Activated T-cell treated with anti-CD3 and anti-CD28 coated beads, Interleukin-2, amount 50 U/mL, for 72 hours (primary cell): Measurements from ENCODE around the gene ETS1. TPM values are rescaled to one million over a fixed set of nuclear protein-coding genes. Genes with fewer than 3 reads are reported as not detected.

Source experiments
- ATAC-seq, 2 donors: fragments of 150-1000 bp; cut with Tn5 transposase; replicated peaks in 1 of 2; 2 replicates each; pipeline ENCODE4 v1.10.0; 2021; ENCODE audit warnings: moderate library complexity in 2 of 2, mild to moderate bottlenecking in 1 of 2
- DNase-seq, 2 donors: peaks; one replicate each; pipeline ENCODE4 v3.0.0; 2021 to 2022; ENCODE audit warnings: mixed read lengths in 1 of 2
- H3K27ac Mint-ChIP-seq: one replicate; pipeline ENCODE4 v1.8.0; 2022; ENCODE audit warnings: mild to moderate bottlenecking, moderate library complexity, mixed read lengths
- H3K27me3 Mint-ChIP-seq: one replicate; pipeline ENCODE4 v1.8.0; 2022; ENCODE audit warnings: low read depth, mixed read lengths
- H3K36me3 Mint-ChIP-seq, 2 donors: one replicate each; pipeline ENCODE4 v1.8.0; 2022; ENCODE audit warnings: mixed read lengths in 2 of 2, mild to moderate bottlenecking in 1 of 2; ENCODE audit not compliant: insufficient read depth in 2 of 2
- H3K4me1 Mint-ChIP-seq: one replicate; pipeline ENCODE4 v1.8.0; 2022; ENCODE audit warnings: low read depth, mixed read lengths
- H3K4me3 Mint-ChIP-seq, 2 donors: one replicate each; pipeline ENCODE4 v1.8.0; 2022; ENCODE audit warnings: mild to moderate bottlenecking in 2 of 2, mixed read lengths in 2 of 2, moderate library complexity in 2 of 2
- H3K9me3 Mint-ChIP-seq, 2 donors: one replicate each; pipeline ENCODE4 v1.8.0; 2022; ENCODE audit warnings: mixed read lengths in 2 of 2
- total RNA-seq, 2 donors: library from RNA; stranded (reverse); gene quantifications; one replicate each; pipeline ENCODE4 v1.2.3, GENCODE V29; 2022

The ETS1 gene
- total RNA-seq, 2 donors from 2014 or later, result 713 to 736 TPM

- H3K4me3 Mint-ChIP-seq, result peak overlapping the region; percentile 80 to 95
- ATAC-seq (no peak), DNase-seq (no peak)
- no peaks in the 10 kb centered on the region for H3K9me3 Mint-ChIP-seq
- H3K4me1 Mint-ChIP-seq, result peaks cover 99% of the 10 kb centered on the region
- H3K27ac Mint-ChIP-seq, result peak overlapping the region; percentile 100
- no peaks in the 10 kb centered on the region for H3K27me3 Mint-ChIP-seq
- peaks cover 55 to 80% of the 10 kb centered on the region in 2 donors for H3K36me3 Mint-ChIP-seq
Observed at GRCh38 chr11:128474036-128474874, 113.1 kb downstream of the ETS1 start.

- Mint-ChIP-seq H3K27me3 (no peaks in the 10 kb centered on the region), H3K4me1 (peaks cover 99% of the 10 kb centered on the region), H3K4me3 (peak overlapping the region; percentile 80 to 95), H3K27ac (peak overlapping the region; percentile 100), H3K36me3 (peaks cover 54 to 80% of the 10 kb centered on the region in 2 donors), H3K9me3 (no peaks in the 10 kb centered on the region)
- DNase-seq (no peak), ATAC-seq (no peak)
Observed at GRCh38 chr11:128473636-128474035, 113.7 kb downstream of the ETS1 start.

- ATAC-seq (peak; percentile 68 to 73), DNase-seq (peak; percentile 70 to 86)
- peaks cover 54 to 81% of the 10 kb centered on the region in 2 donors for H3K36me3 Mint-ChIP-seq
- H3K27me3 Mint-ChIP-seq, result no peaks in the 10 kb centered on the region
- peak overlapping the region; percentile 100 for H3K27ac Mint-ChIP-seq
- peaks cover 99% of the 10 kb centered on the region for H3K4me1 Mint-ChIP-seq
- no peaks in the 10 kb centered on the region for H3K9me3 Mint-ChIP-seq
- H3K4me3 Mint-ChIP-seq, result peak overlapping the region; percentile 80 to 95
Observed at GRCh38 chr11:128472128-128473089, 114.9 kb downstream of the ETS1 start.

- Mint-ChIP-seq H3K27ac (peak overlapping the region; percentile 100), H3K4me1 (peaks cover 99% of the 10 kb centered on the region), H3K36me3 (peaks cover 51 to 75% of the 10 kb centered on the region in 2 donors), H3K27me3 (no peaks in the 10 kb centered on the region), H3K4me3 (peak overlapping the region; percentile 80 to 95), H3K9me3 (no peaks in the 10 kb centered on the region)
- ATAC-seq (peak; percentile 33 to 45), DNase-seq (peak in 1 of 2 donors; percentile 71)
Observed at GRCh38 chr11:128471138-128471661, 116.2 kb downstream of the ETS1 start.

GRCh38 chr11:128470081-128470480, 117.3 kb downstream of the ETS1 start:
- peaks cover 99% of the 10 kb centered on the region for H3K4me1 Mint-ChIP-seq
- ATAC-seq (peak; percentile 16 to 34), DNase-seq (peak; percentile 67)
- no peaks in the 10 kb centered on the region for H3K27me3 Mint-ChIP-seq
- peaks cover 51 to 77% of the 10 kb centered on the region in 2 donors for H3K36me3 Mint-ChIP-seq
- H3K4me3 Mint-ChIP-seq, result peak overlapping the region; percentile 80 to 95
- peak overlapping the region; percentile 100 for H3K27ac Mint-ChIP-seq
- H3K9me3 Mint-ChIP-seq, result no peaks in the 10 kb centered on the region

- Mint-ChIP-seq H3K27ac (peak overlapping the region; percentile 100), H3K27me3 (no peaks in the 10 kb centered on the region), H3K4me3 (peak overlapping the region; percentile 80 to 95), H3K4me1 (peaks cover 99% of the 10 kb centered on the region), H3K36me3 (peaks cover 48 to 79% of the 10 kb centered on the region in 2 donors), H3K9me3 (no peaks in the 10 kb centered on the region)
- ATAC-seq (peak; percentile 17 to 25), DNase-seq (peak; percentile 67 to 72)
Observed at GRCh38 chr11:128469220-128469619, 118.1 kb downstream of the ETS1 start.

- DNase-seq (no peak), ATAC-seq (no peak)
- H3K4me1 Mint-ChIP-seq, result peaks cover 99% of the 10 kb centered on the region
- no peaks in the 10 kb centered on the region for H3K27me3 Mint-ChIP-seq
- no peaks in the 10 kb centered on the region for H3K9me3 Mint-ChIP-seq
- H3K36me3 Mint-ChIP-seq, result peaks cover 52 to 81% of the 10 kb centered on the region in 2 donors
- peak overlapping the region; percentile 100 for H3K27ac Mint-ChIP-seq
- peak overlapping the region; percentile 80 to 95 for H3K4me3 Mint-ChIP-seq
Observed at GRCh38 chr11:128468111-128468510, 119.2 kb downstream of the ETS1 start.

- Mint-ChIP-seq H3K4me1 (peaks cover 99% of the 10 kb centered on the region), H3K36me3 (peaks cover 55 to 81% of the 10 kb centered on the region in 2 donors), H3K27ac (peak overlapping the region; percentile 100), H3K27me3 (no peaks in the 10 kb centered on the region), H3K9me3 (no peaks in the 10 kb centered on the region), H3K4me3 (peak overlapping the region; percentile 80 to 95)
- ATAC-seq, result no peak
- DNase-seq, result no peak
Observed at GRCh38 chr11:128467610-128468041, 119.7 kb downstream of the ETS1 start.

GRCh38 chr11:128467041-128467440, 120.3 kb downstream of the ETS1 start:
- no peak for DNase-seq

GRCh38 chr11:128465946-128466705, 121.2 kb downstream of the ETS1 start:
- Mint-ChIP-seq H3K36me3 (peaks cover 51 to 90% of the 10 kb centered on the region in 2 donors), H3K27me3 (no peaks in the 10 kb centered on the region), H3K27ac (peak overlapping the region; percentile 100), H3K4me3 (peak overlapping the region; percentile 80 to 95), H3K9me3 (no peaks in the 10 kb centered on the region), H3K4me1 (peaks cover 100% of the 10 kb centered on the region)
- ATAC-seq, result no peak
- no peak for DNase-seq

More at GRCh38 chr11:128467041-128467440, 120.3 kb downstream of the ETS1 start:
- Mint-ChIP-seq H3K36me3 (peaks cover 52 to 84% of the 10 kb centered on the region in 2 donors), H3K4me1 (peaks cover 100% of the 10 kb centered on the region), H3K9me3 (no peaks in the 10 kb centered on the region), H3K27me3 (no peaks in the 10 kb centered on the region), H3K27ac (peak overlapping the region; percentile 100), H3K4me3 (peak overlapping the region; percentile 80 to 95)
- ATAC-seq, result no peak

- H3K4me1 Mint-ChIP-seq, result peaks cover 100% of the 10 kb centered on the region
- H3K27ac Mint-ChIP-seq, result peak overlapping the region; percentile 100
- ATAC-seq, result peak; percentile 16 to 17
- H3K27me3 Mint-ChIP-seq, result no peaks in the 10 kb centered on the region
- no peak for DNase-seq
- H3K36me3 Mint-ChIP-seq, result peaks cover 52 to 90% of the 10 kb centered on the region in 2 donors
- no peaks in the 10 kb centered on the region for H3K9me3 Mint-ChIP-seq
- peak overlapping the region; percentile 80 to 95 for H3K4me3 Mint-ChIP-seq
Observed at GRCh38 chr11:128465531-128465930, 121.8 kb downstream of the ETS1 start.

GRCh38 chr11:128464878-128465450, 122.4 kb downstream of the ETS1 start:
- H3K36me3 Mint-ChIP-seq, result peaks cover 52 to 89% of the 10 kb centered on the region in 2 donors
- H3K27ac Mint-ChIP-seq, result peak overlapping the region; percentile 100
- H3K4me1 Mint-ChIP-seq, result peaks cover 95% of the 10 kb centered on the region
- ATAC-seq (no peak), DNase-seq (no peak)
- H3K4me3 Mint-ChIP-seq, result peak overlapping the region; percentile 80 to 95
- no peaks in the 10 kb centered on the region for H3K9me3 Mint-ChIP-seq
- H3K27me3 Mint-ChIP-seq, result no peaks in the 10 kb centered on the region
